HepG2 (cell line): Measurements from ENCODE around the gene DAPK3. TPM values are rescaled to one million over a fixed set of nuclear protein-coding genes. Genes with fewer than 3 reads are reported as not detected.

Experiments used
- ATF7 ChIP-seq, 2 experiments: fragments of 450-650 bp in 1 of 2; sonication (generic) in 1 of 2; formaldehyde crosslinking in 1 of 2; IDR thresholded peaks; 2 replicates each; pipeline versions ENCODE4 v1.4.0 to v1.6.1; 2016 to 2020; ENCODE audit warnings: antibody characterized with exemption in 1 of 2, mild to moderate bottlenecking in 1 of 2, missing genetic modification reagents in 1 of 2
- BHLHE40 ChIP-seq: IDR thresholded peaks from 2 replicates; pipeline ENCODE4 v1.6.1; 2011; ENCODE audit warnings: low read length, improper control_type of control experiment
- CREBL2 ChIP-seq: sonication (generic); formaldehyde crosslinking; IDR thresholded peaks from 2 replicates; pipeline ENCODE4 v1.8.1; 2023; ENCODE audit warnings: missing genetic modification reagents, mild to moderate bottlenecking, borderline replicate concordance
- DMAP1 ChIP-seq: IDR thresholded peaks from 2 replicates; pipeline ENCODE4 v1.6.1; 2016
- GABPA ChIP-seq, 2 experiments: IDR thresholded peaks; 2 replicates each; pipeline ENCODE4 v1.6.1; 2011 to 2016; ENCODE audit warnings: low read depth in 2 of 2, low read length in 1 of 2, missing biosample characterization in 1 of 2, missing genetic modification characterization in 1 of 2
- GMEB2 ChIP-seq: IDR thresholded peaks from 2 replicates; pipeline ENCODE4 v1.6.1; 2016; ENCODE audit warnings: missing biosample characterization, missing genetic modification reagents, low read depth
- HOXA9 ChIP-seq: sonication (generic); formaldehyde crosslinking; IDR thresholded peaks from 2 replicates; pipeline ENCODE4 v1.8.1; 2022; ENCODE audit warnings: missing genetic modification reagents, mild to moderate bottlenecking, moderate library complexity, borderline replicate concordance
- KLF13 ChIP-seq: sonication (generic); formaldehyde crosslinking; IDR thresholded peaks from 2 replicates; pipeline ENCODE4 v1.4.0; 2020; ENCODE audit warnings: mild to moderate bottlenecking, missing genetic modification reagents
- NR2F2 ChIP-seq: IDR thresholded peaks from 2 replicates; pipeline ENCODE4 v1.6.1; 2012; ENCODE audit warnings: low read depth, inconsistent platforms, borderline replicate concordance
- PHF8 ChIP-seq: sonication (generic); formaldehyde crosslinking; IDR thresholded peaks from 2 replicates; pipeline ENCODE4 v1.5.0; 2020; ENCODE audit warnings: missing genetic modification reagents
- TFDP2 ChIP-seq: sonication (generic); formaldehyde crosslinking; IDR thresholded peaks from 2 replicates; pipeline ENCODE4 v1.4.0; 2020; ENCODE audit warnings: missing genetic modification reagents
- THAP7 ChIP-seq: sonication (generic); formaldehyde crosslinking; IDR thresholded peaks from 2 replicates; pipeline ENCODE4 v1.8.1; 2023; ENCODE audit warnings: mild to moderate bottlenecking, missing genetic modification reagents
- YY1 ChIP-seq: IDR thresholded peaks from 2 replicates; pipeline ENCODE4 v1.6.1; 2011; ENCODE audit warnings: low read length, low read depth, moderate library complexity, mild to moderate bottlenecking; ENCODE audit not compliant: insufficient read depth, insufficient replicate concordance
- ZKSCAN5 ChIP-seq: sonication (generic); formaldehyde crosslinking; IDR thresholded peaks from 2 replicates; pipeline ENCODE4 v1.5.1; 2020; ENCODE audit warnings: mild to moderate bottlenecking, missing genetic modification reagents
- ZNF124 ChIP-seq: sonication (generic); formaldehyde crosslinking; IDR thresholded peaks from 2 replicates; pipeline ENCODE4 v1.4.0; 2020; ENCODE audit warnings: missing genetic modification reagents
- ZNF138 ChIP-seq: sonication (generic); formaldehyde crosslinking; IDR thresholded peaks from 2 replicates; pipeline ENCODE4 v1.5.0; 2020; ENCODE audit warnings: mild to moderate bottlenecking, low read depth, missing genetic modification reagents
- ZNF33A ChIP-seq: sonication (generic); formaldehyde crosslinking; IDR thresholded peaks from 2 replicates; pipeline ENCODE4 v1.5.1; 2020; ENCODE audit warnings: missing genetic modification reagents, mild to moderate bottlenecking, moderate library complexity, borderline replicate concordance
- ZNF34 ChIP-seq: sonication (generic); formaldehyde crosslinking; IDR thresholded peaks from 2 replicates; pipeline ENCODE4 v1.4.0; 2020; ENCODE audit warnings: mild to moderate bottlenecking, missing genetic modification reagents, borderline replicate concordance
- ZNF552 ChIP-seq: sonication (generic); formaldehyde crosslinking; IDR thresholded peaks from 2 replicates; pipeline ENCODE4 v1.9.0; 2022; ENCODE audit warnings: missing genetic modification reagents, mild to moderate bottlenecking, borderline replicate concordance
- ZNF589 ChIP-seq: sonication (generic); formaldehyde crosslinking; conservative IDR thresholded peaks from 2 replicates; pipeline ENCODE4 v1.8.0; 2022; ENCODE audit warnings: mild to moderate bottlenecking, moderate library complexity, missing genetic modification reagents
- ZNF704 ChIP-seq: sonication (generic); formaldehyde crosslinking; IDR thresholded peaks from 2 replicates; pipeline ENCODE4 v1.8.1; 2023; ENCODE audit warnings: mild to moderate bottlenecking, inconsistent platforms, moderate library complexity, missing genetic modification reagents, borderline replicate concordance
- ZNF776 ChIP-seq: sonication (generic); formaldehyde crosslinking; IDR thresholded peaks from 2 replicates; pipeline ENCODE4 v1.4.0; 2020; ENCODE audit warnings: mild to moderate bottlenecking, missing genetic modification reagents
- ZSCAN20 ChIP-seq: sonication (generic); formaldehyde crosslinking; IDR thresholded peaks from 2 replicates; pipeline ENCODE4 v1.4.0; 2020; ENCODE audit warnings: missing genetic modification reagents, mild to moderate bottlenecking, borderline replicate concordance
- ZSCAN9 ChIP-seq: IDR thresholded peaks from 2 replicates; pipeline ENCODE4 v1.6.1; 2016; ENCODE audit warnings: borderline replicate concordance
- polyA plus RNA-seq, 8 experiments: library from polyadenylated mRNA; depleted of rRNA in 3 of 8; stranded (reverse) in 7 of 8; unstranded in 1 of 8; fragments of >200 nt; fragmentation: Illumina TruSeq in 4 of 8; extraction: Trizol in 4 of 8; gene quantifications; 2 replicates each; pipeline versions ENCODE4 v1.2.1 to v1.2.3, GENCODE V29; 2011 to 2016; ENCODE audit warnings: low read depth in 4 of 8, missing spikeins in 1 of 8, mixed read lengths in 1 of 8; ENCODE audit not compliant: insufficient read depth in 1 of 8
- total RNA-seq, 5 experiments: library from RNA; depleted of rRNA; stranded (reverse); fragments of >200 nt; fragmentation: Illumina TruSeq; extraction: Trizol; gene quantifications; 2 replicates each; pipeline ENCODE4 v1.2.3, GENCODE V29; 2016; ENCODE audit warnings: low read depth in 1 of 5

DAPK3 gene
- total and polyA plus RNA-seq, 2 of the 13 experiments (the other 11 are each of a cell fraction or from before 2014, with no cell fraction given): 30.5 to 37.3 TPM

- TF ChIP-seq GMEB2 (CRISPR knock-in tag): peak; percentile 67; the same call in 1 of the 2 replicates
- peak; percentile 51; the same call in 1 of the 2 replicates for TF ChIP-seq ZSCAN9 (CRISPR knock-in tag)
- TF ChIP-seq ATF7 (IDR thresholded peaks at IDR 0.05): peak; percentile 90
- peak; percentile 98 for TF ChIP-seq ATF7 (CRISPR knock-in tag; IDR thresholded peaks at IDR 0.05)
- TF ChIP-seq TFDP2: peak; percentile 36
- no peak for TF ChIP-seq ZNF124 (CRISPR knock-in tag)
- TF ChIP-seq ZSCAN20: peak; percentile 64; the same call in 1 of the 2 replicates
- TF ChIP-seq GABPA (IDR thresholded peaks at IDR 0.05; ENCODE audit: low read depth, low read length): no peak
- peak; percentile 42; the same call in 1 of the 2 replicates for TF ChIP-seq GABPA (CRISPR knock-in tag; IDR thresholded peaks at IDR 0.05; ENCODE audit: low read depth)
- TF ChIP-seq ZNF33A (CRISPR knock-in tag): no peak
- TF ChIP-seq YY1: peak; percentile 93
- peak; percentile 89 for TF ChIP-seq PHF8 (CRISPR knock-in tag)
- TF ChIP-seq THAP7 (CRISPR knock-in tag): 0 out of 2 replicates have a peak, but pooled peaks have one; percentile 48
- peak; percentile 89 for TF ChIP-seq DMAP1
- no peak for TF ChIP-seq ZNF138 (CRISPR knock-in tag)
- no peak for TF ChIP-seq CREBL2 (CRISPR knock-in tag)
- TF ChIP-seq ZNF34 (CRISPR knock-in tag): peak; percentile 85
- peak; percentile 95; the same call in 1 of the 2 replicates for TF ChIP-seq ZNF704 (CRISPR knock-in tag)
- TF ChIP-seq KLF13 (CRISPR knock-in tag): 0 out of 2 replicates have a peak, but pooled peaks have one; percentile 33
- TF ChIP-seq ZNF552 (CRISPR knock-in tag): peak; percentile 92
- no peak; the same call in 1 of the 2 replicates for TF ChIP-seq HOXA9 (CRISPR knock-in tag)
- TF ChIP-seq ZNF776 (CRISPR knock-in tag): peak; percentile 83; the same call in 1 of the 2 replicates
- no peak; the same call in 1 of the 2 replicates for TF ChIP-seq BHLHE40
- peak; percentile 93 for TF ChIP-seq ZNF589 (CRISPR knock-in tag)
- TF ChIP-seq NR2F2: peak; percentile 37; the same call in 1 of the 2 replicates
- TF ChIP-seq ZKSCAN5 (CRISPR knock-in tag): 0 out of 2 replicates have a peak, but pooled peaks have one; percentile 41
These were observed 14.2 kb upstream of the DAPK3 start, which contains the start of gene EEF2 (continued) for GRCh38 chr19:3984908-3985642.
